Calu3 (cell line): Measurements from ENCODE around the gene YY2. TPM values are rescaled to one million over a fixed set of nuclear protein-coding genes. Genes with fewer than 3 reads are reported as not detected.
A peak's percentile ranks its signal among the peaks of the same experiment; 100 is the strongest.

ENCODE experiments used
- Bru-seq: library from RNA; stranded (reverse); fragments of 400-500 nt; gene quantifications from one replicate; lab custom pipeline; 2021; lab: Mats Ljungman, UMichigan
- BruChase-seq, 2 experiments: library from RNA; stranded (reverse); fragments of 400-500 nt; gene quantifications; one replicate each; lab custom pipeline; 2021; lab: Mats Ljungman, UMichigan
- BruUV-seq: library from RNA; stranded (reverse); fragments of 400-500 nt; replicated peaks from 2 replicates; lab custom pipeline; 2021; lab: Mats Ljungman, UMichigan
- CTCF ChIA-PET: fragments of 300-600 bp; sonication (Branson Sonifier 250); formaldehyde crosslinking; loops from one replicate; lab custom pipeline; 2022; ENCODE audit warnings: antibody characterized with exemption; lab: Charles Lee
- DNase-seq: peaks from one replicate; pipeline ENCODE4 v3.0.0; 2022
- H3K27ac Mint-ChIP-seq: one replicate; pipeline ENCODE4 v1.8.0; 2022; ENCODE audit warnings: mixed read lengths; ENCODE audit not compliant: unreplicated experiment
- H3K27me3 Mint-ChIP-seq: one replicate; pipeline ENCODE4 v1.8.0; 2022; ENCODE audit warnings: mixed read lengths; ENCODE audit not compliant: unreplicated experiment
- H3K36me3 Mint-ChIP-seq: one replicate; pipeline ENCODE4 v1.8.0; 2022; ENCODE audit warnings: mild to moderate bottlenecking, moderate library complexity, mixed read lengths; ENCODE audit not compliant: insufficient read depth, unreplicated experiment
- H3K4me1 Mint-ChIP-seq: one replicate; pipeline ENCODE4 v1.8.0; 2022; ENCODE audit warnings: mild to moderate bottlenecking, low read depth, mixed read lengths; ENCODE audit not compliant: unreplicated experiment
- H3K4me3 Mint-ChIP-seq: one replicate; pipeline ENCODE4 v1.8.0; 2022; ENCODE audit warnings: mild to moderate bottlenecking, low read depth, moderate library complexity, mixed read lengths; ENCODE audit not compliant: unreplicated experiment
- H3K9me3 Mint-ChIP-seq: one replicate; pipeline ENCODE4 v1.8.0; 2022; ENCODE audit warnings: low read depth, mixed read lengths; ENCODE audit not compliant: unreplicated experiment
- CTCF ChIP-seq: fragments of 200-600 bp; IDR thresholded peaks from one replicate; pipeline ENCODE4 v1.8.0; 2022; ENCODE audit warnings: antibody characterized with exemption; ENCODE audit not compliant: unreplicated experiment
- intact Hi-C: fragments of 100-400 bp; cut with micrococcal nuclease; formaldehyde crosslinking; loops from one replicate; pipeline ENCODE4 v1.10.0; 2022; ENCODE audit not compliant: unreplicated experiment
- long read RNA-seq: library from polyadenylated mRNA; stranded (forward); transcript quantifications from one replicate; pipeline ENCODE4 v2.0.0, GENCODE V29; 2022
- total RNA-seq: library from RNA; stranded (reverse); gene quantifications from 2 replicates; pipeline ENCODE4 v1.2.3, GENCODE V29; 2022

Gene YY2
- total RNA-seq, result 4.6 and 4.7 TPM in 2 replicates
- percentile 75 among the genes with signal in this experiment for Bru-seq, nascent RNA
- BruChase-seq, experiment 1, labeled RNA remaining after a 6-hour chase, result percentile 88 among the genes with signal in this experiment
- percentile 79 among the genes with signal in this experiment for BruChase-seq, experiment 2, labeled RNA remaining after a 2-hour chase
- long read RNA-seq, result 0 reads

DNA sequence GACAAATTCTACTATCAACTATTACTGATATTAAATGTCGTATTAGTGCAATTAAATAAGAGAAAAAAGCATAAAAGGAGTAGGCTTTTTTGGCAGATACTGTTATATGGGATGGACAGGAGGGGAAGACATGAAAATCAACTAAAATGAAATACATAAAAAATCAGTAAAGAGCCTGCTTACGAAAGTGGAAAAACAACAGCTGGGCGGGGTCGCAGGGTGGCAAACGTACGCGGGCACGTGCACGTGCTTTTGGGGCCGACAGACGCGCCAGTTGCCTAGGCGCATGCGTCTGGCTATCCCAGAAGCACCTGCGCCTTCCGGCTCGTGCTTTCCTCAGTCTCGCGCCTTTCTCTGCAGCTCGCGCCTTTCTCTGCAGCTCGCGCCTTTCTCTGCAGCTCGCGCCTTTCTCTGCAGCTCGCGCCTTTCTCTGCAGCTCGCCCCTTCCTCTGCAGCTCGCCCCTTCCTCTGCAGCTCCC lies at the start of gene YY2:
Gene YY2 (plus strand): TSS at position 51 of the 479 bp plus-strand sequence. CDS start 498 bp downstream, outside the sequence.
- TF ChIP-seq CTCF, result no peak
- no peaks in the 10 kb centered on the region for H3K9me3 Mint-ChIP-seq

GRCh38 chrX:21806691-21807090 lies 49.1 kb upstream of the YY2 start:
- H3K27me3 Mint-ChIP-seq, result no peaks in the 10 kb centered on the region
- BruUV-seq, result no TSS peak

More for the DNA sequence above, at the start of gene YY2:
- Mint-ChIP-seq H3K4me1 (no peaks in the 10 kb centered on the region), H3K4me3 (no peak within 1 kb of the TSS), H3K27ac (no peak within 1 kb of the TSS), H3K27me3 (no peaks in the 10 kb centered on the region), H3K36me3 (peaks cover 21% of the 10 kb centered on the region)
- CTCF ChIA-PET, result no interaction called here
- intact Hi-C loops, result no loop called here
- BruUV-seq, result no TSS peak
- no peak for DNase-seq

DNA sequence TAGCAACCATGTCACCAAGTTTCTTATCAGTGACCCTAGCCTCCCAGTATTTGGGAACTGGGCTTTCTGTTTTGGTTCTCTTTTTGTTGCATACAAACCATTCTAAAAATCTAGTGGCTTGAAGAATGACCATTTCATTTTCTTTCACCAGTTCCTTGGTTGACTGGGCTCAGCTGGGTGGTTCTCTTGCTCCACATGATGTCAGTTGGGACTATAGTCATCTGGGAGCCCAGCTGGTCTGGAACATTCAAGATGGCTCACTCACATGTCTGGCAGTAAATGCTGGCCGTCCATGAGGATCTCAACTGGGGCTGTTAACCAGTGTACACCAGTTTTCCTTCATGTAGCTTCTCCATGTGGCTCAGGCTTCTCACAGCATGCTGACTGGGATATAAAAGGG lies 44.0 kb upstream of the YY2 start:
- H3K36me3 Mint-ChIP-seq, result no peaks in the 10 kb centered on the region
- H3K4me1 Mint-ChIP-seq, result peaks cover 25% of the 10 kb centered on the region
- no peak overlapping the region for H3K4me3 Mint-ChIP-seq
- no TSS peak for BruUV-seq
- no peak for TF ChIP-seq CTCF
- peaks cover 2% of the 10 kb centered on the region for H3K9me3 Mint-ChIP-seq
- no peak for DNase-seq
- CTCF ChIA-PET, result interaction anchor here (0.6 to 0.9 kb wide), 2 partner anchors 19 to 24 kb away, joined by 3 to 5 read pairs; no protein-coding TSS in a partner anchor
- H3K27ac Mint-ChIP-seq, result no peak overlapping the region
- intact Hi-C loops, result no loop called here
- no peaks in the 10 kb centered on the region for H3K27me3 Mint-ChIP-seq

More at GRCh38 chrX:21806691-21807090, 49.1 kb upstream of the YY2 start:
- no peak for TF ChIP-seq CTCF
- H3K27ac Mint-ChIP-seq, result no peak overlapping the region
- H3K4me3 Mint-ChIP-seq, result no peak overlapping the region
- DNase-seq, result no peak
- H3K9me3 Mint-ChIP-seq, result peaks cover 2% of the 10 kb centered on the region
- H3K4me1 Mint-ChIP-seq, result peaks cover 10% of the 10 kb centered on the region
- H3K36me3 Mint-ChIP-seq, result no peaks in the 10 kb centered on the region
- CTCF ChIA-PET, result no interaction called here
- intact Hi-C loops, result no loop called here

- no TSS peak for BruUV-seq
- Mint-ChIP-seq H3K4me1 (peaks cover 25% of the 10 kb centered on the region), H3K4me3 (no peak overlapping the region), H3K36me3 (no peaks in the 10 kb centered on the region), H3K27ac (no peak overlapping the region), H3K27me3 (no peaks in the 10 kb centered on the region), H3K9me3 (peaks cover 2% of the 10 kb centered on the region)
- intact Hi-C loops, result no loop called here
- TF ChIP-seq CTCF, result no peak
- CTCF ChIA-PET, result interaction anchor here (0.6 to 0.9 kb wide), 3 partner anchors 14 to 23 kb away, joined by 3 to 5 read pairs (median 3); no protein-coding TSS in a partner anchor
- DNase-seq, result no peak
Observed at GRCh38 chrX:21812628-21813027, 43.2 kb upstream of the YY2 start.
